Amygdala (tissue), 56 donors: Measurements from ENCODE around the gene DESI1.
A peak's percentile ranks its signal among the peaks of the same experiment; 100 is the strongest.
"Not testable (repeated sequence)": the region's sequence is repeated elsewhere in the genome, so short reads cannot be mapped to it uniquely, and the experiment has no call there.

Source experiments
- DNase-seq, 56 donors: peaks; one replicate each; lab custom pipeline; 2025; lab: John Stamatoyannopoulos, UW

Gene DESI1

DNA sequence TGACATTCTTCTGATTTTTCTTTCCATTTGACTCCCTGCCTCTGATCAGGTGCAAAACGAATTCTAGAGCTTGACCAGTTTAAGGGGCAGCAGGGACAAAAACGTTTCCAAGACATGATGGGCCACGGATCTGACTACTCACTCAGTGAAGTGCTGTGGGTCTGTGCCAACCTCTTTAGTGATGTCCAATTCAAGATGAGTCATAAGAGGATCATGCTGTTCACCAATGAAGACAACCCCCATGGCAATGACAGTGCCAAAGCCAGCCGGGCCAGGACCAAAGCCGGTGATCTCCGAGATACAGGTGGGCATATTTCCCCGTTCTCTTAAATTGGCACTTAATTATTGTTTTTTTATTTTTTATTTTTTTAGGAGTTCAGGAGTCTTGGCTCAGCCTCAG, 15.6 kb upstream of the DESI1 start:
- peak in 3 of 56 donors; percentile 1 to 21 (median 4) for DNase-seq

DNA sequence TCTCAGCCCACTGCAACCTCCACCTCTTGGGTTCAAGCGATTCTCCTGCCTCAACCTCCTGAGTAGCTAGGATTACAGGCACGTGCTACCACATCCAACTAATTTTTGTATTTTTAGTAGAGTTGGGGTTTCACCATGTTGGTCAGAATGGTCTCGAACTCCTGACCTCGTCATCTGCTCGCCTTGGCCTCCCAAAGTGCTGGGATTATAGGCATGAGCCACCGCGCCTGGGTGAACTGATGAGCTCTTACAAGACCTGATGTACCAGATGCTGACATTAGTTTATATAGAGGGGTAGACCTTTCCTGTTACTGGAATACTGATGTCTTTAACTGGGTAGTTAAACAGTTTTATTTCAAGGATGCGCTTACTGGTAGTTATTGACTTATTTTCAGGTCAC, 13.8 kb upstream of the DESI1 start:
- not testable (repeated sequence) for DNase-seq

- not testable (repeated sequence) for DNase-seq
Measured at GRCh38 chr22:41631615-41632014, 10.8 kb upstream of the DESI1 start.

DNA sequence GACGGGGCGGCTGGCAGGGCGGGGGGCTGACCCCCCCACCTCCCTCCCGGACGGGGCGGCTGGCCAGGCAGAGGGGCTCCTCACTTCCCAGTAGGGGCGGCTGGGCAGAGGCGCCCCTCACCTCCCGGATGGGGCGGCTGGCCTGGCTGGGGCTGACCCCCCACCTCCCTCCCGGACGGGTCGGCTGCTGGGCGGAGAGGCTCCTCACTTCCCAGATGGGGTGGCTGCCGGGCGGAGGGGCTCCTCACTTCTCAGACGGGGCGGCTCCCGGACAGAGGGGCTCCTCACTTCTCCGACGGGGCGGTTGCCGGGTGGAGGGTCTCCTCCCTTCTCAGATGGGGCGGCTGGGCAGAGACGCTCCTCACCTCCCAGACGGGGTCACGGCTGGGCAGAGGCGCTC, 10.3 kb upstream of the DESI1 start:
- not testable (repeated sequence) for DNase-seq

DNA sequence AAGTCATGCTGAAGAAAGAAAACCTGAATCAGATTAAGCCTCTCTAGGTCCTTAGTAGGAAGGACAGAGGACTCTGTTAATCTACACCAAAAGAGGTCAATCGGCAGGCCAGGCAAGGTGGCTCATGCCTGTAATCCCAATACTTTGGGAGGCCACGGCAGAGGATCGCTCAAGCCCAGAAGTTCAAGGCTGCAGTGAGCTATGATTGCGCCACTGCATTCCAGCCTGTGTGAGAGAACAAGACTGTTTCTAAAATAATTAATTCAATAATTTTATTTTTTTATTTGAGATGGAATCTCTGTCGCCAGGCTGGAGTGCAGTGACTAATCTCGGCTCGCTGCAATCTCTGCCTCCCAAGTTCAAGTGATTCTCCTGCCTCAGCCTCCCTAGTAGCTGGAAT, 4.7 kb upstream of the DESI1 start:
- no peak for DNase-seq

GRCh38 chr22:41621911-41622179, 1.0 kb upstream of the DESI1 start:
- DNase-seq, result no peak

DNA sequence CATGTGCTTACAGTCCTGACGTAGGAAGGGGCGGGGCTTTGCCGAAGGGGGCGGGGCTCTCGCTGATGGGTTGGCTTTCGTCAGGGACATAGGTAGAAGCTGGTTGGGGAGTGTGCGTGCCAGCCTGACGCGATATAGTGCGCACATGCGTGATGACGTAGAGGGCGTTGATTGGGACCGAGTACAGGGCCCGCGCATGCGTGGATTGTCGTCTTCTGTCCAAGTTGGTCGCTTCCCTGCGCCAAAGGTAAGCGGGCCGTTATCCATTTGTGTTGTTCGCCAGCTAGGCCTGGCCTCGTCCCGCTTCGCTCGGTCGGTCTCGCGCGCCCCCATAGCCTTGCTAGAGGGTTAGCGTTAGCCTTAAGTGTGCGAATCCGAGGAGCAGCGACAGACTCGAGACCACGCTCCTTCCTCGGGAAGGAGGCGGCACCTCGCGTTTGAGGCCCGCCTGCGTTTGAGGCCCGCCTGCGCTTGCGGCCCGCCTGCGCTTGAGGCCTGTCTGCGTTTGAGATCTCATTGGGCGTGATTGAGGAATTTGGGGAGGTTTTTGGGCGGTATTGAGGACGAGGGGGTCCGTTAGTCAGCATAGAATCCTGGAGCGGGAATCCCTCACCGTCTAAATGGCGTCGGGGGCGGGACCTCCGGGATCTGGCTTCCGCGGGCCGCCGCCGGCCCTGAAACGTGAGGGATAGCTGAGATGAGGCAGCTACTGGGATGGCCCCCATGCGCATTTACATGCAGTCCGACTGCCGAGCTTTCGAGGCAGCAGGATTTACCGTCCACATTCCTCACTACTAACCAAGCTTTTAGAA, 462 bp upstream of the DESI1 start, which contains the start of gene XRCC6:
TSS of gene XRCC6 (plus strand) at position 197 of the 812 bp plus-strand sequence. CDS start 710 bp downstream, outside the sequence.
- peak; percentile 83 to 100 (median 99) for DNase-seq

GRCh38 chr22:41619979-41620588, 759 bp downstream of the DESI1 start:
- DNase-seq, result peak in 13 of 56 donors; percentile 7 to 35 (median 17)

DNA sequence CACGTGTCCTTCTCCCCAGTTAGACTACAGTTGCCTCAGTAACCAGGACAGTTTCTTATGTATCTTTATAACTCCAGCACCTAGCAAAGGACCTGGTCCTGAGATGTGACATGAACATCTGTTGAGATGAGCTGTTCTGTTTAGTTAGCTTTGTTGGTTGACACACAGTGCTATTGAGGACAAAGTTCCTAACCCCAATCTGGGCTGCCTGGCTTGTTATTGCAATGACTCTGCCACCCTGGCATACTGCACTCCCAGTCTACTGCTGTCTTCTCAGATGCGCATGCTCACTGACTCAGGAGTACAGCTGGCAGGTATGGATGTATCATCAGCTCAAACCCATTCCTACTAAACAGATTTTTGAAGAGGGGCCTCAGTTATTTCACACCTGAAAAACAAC, 7.4 kb downstream of the DESI1 start:
- DNase-seq, result no peak

- no peak for DNase-seq
Measured at GRCh38 chr22:41612603-41613306, 8.1 kb downstream of the DESI1 start.

DNA sequence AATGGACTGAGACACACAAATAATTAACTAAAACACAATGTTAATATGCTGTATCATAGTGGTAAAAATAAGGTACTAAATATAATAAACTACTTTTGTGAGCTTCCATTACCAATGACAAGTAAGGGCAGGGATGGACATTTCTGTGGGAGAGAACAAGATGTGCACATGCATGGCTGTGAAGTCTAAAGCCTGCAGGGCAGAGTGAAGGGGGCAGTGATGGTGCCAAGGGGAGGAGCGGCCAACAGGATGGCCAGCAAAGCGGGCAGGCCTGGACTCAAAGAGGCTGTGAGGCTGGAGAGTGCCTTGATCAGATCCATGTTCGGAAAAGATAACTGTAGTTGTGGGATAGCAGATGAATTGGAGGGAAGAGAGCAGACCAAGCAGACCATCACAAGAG, 12.5 kb downstream of the DESI1 start:
- DNase-seq, result no peak

DNA sequence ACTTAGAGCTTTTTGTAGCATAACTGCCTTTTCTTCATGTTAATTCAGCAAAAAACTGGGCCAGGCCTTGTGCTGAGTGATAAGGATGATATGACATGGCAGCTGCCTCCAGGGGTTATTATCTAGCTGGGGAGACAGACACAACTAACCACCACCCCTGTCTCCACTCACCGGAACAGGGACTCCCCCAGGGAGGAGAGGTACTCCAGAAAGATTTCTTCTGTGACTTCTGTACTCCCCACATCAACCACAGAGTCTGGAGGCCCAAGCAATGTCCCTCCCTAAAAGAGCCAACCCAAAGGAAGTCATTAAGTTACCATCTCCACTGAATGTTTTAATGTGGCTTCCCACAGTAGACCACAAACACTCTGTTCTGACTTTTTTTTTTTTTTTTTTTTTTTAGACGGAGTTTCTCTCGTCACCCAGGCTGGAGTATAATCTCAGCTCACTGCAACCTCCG, 16.9 kb downstream of the DESI1 start:
- DNase-seq, result no peak

DNA sequence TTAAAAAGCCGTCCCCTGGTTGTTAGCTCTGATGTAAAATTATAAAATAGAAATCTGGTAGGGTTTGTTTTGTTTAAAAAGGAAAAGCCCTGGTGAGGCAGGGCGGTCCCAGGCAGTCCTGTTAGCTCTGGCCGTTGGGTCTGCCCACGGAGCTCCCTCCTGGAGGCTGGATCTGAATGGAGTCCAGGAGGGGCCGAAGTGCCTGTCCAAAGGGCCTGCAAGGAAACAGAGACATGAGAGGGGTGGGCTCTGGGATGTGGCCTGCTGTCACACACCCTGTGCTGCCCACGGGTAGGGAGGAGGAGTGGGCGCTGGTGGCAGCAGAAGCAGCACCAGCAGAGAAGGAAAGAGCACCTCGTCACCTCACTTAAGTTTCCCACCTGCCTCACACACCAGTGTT, 19.9 kb downstream of the DESI1 start:
- DNase-seq, result no peak

- no peak for DNase-seq
Measured at GRCh38 chr22:41598891-41599635, 21.8 kb downstream of the DESI1 start.

DNA sequence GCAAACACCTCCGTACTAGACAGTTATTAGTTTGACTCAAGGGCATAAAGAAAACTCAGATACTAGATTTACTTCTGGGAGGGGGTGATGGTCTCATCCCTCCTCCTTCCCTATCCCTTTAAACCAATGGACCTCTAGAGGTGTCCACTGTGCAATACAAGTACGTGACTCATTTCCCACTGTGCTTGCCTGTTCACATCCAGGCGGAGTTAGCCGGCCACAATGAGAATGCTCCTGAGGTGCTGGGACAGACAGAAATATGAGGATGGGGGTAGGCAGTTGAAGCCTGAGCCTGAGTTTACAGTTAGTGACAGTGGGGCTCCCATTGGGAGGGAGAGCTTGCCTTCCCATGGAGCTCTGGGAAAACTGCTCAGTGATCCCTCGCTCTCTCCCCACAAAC, 22.8 kb downstream of the DESI1 start:
- no peak for DNase-seq

- no peak for DNase-seq
Measured at GRCh38 chr22:41597635-41597953, 23.2 kb downstream of the DESI1 start.

GRCh38 chr22:41596776-41597634, 23.8 kb downstream of the DESI1 start:
- DNase-seq, result peak in 39 of 56 donors; percentile 10 to 67 (median 37)

- no peak for DNase-seq
Measured at GRCh38 chr22:41595703-41596102, 25.1 kb downstream of the DESI1 start.

- not testable (repeated sequence) for DNase-seq
Measured at GRCh38 chr22:41593336-41593960, 27.4 kb downstream of the DESI1 start.
